Coronary artery (tissue), 2 donors: ENCODE results near the gene EP300.

Experiments used
- DNase-seq: peaks from one replicate; pipeline ENCODE4 v3.0.0-alpha.2; 2017; ENCODE audit warnings: low spot score
- H3K27ac ChIP-seq, 2 donors: fragments of 200-600 bp; sonication (generic); one replicate each; pipeline ENCODE4 v1.5.1; 2016 to 2019
- H3K4me3 ChIP-seq: fragments of 200-600 bp; sonication (generic); 2 replicates; pipeline ENCODE4 v1.5.1; 2016; ENCODE audit warnings: mild to moderate bottlenecking, moderate library complexity
- CTCF ChIP-seq: fragments of 200-600 bp; sonication (generic); IDR thresholded peaks from one replicate; pipeline ENCODE4 v1.5.1; 2019; ENCODE audit warnings: antibody characterized with exemption

The EP300 gene

GRCh38 chr22:41074466-41074865 is 17.9 kb upstream of the EP300 start:
- H3K4me3 ChIP-seq = no peak overlapping the region
- no peak for TF ChIP-seq CTCF
- no peak for DNase-seq
- no peak overlapping the region for H3K27ac ChIP-seq

GRCh38 chr22:41074941-41075710 is 17.3 kb upstream of the EP300 start:
- DNase-seq = no peak
- no peak overlapping the region for H3K27ac ChIP-seq
- no peak for TF ChIP-seq CTCF

GRCh38 chr22:41075946-41076345 is 16.4 kb upstream of the EP300 start:
- DNase-seq = no peak
- TF ChIP-seq CTCF = no peak
- H3K27ac ChIP-seq = no peak overlapping the region
- H3K4me3 ChIP-seq = no peak overlapping the region

More at GRCh38 chr22:41074941-41075710, 17.3 kb upstream of the EP300 start:
- no peak overlapping the region for H3K4me3 ChIP-seq

GRCh38 chr22:41076857-41077256 is 15.5 kb upstream of the EP300 start:
- TF ChIP-seq CTCF = no peak
- no peak for DNase-seq
- Histone ChIP-seq H3K27ac (no peak overlapping the region), H3K4me3 (no peak overlapping the region)

- Histone ChIP-seq H3K27ac (no peak overlapping the region), H3K4me3 (no peak overlapping the region)
- no peak for DNase-seq
- no peak for TF ChIP-seq CTCF
Observed at GRCh38 chr22:41078931-41079330, 13.5 kb upstream of the EP300 start.

- H3K4me3 ChIP-seq = no peak overlapping the region
- no peak for DNase-seq
- no peak for TF ChIP-seq CTCF
- no peak overlapping the region for H3K27ac ChIP-seq
Observed at GRCh38 chr22:41085842-41086241, 6.5 kb upstream of the EP300 start.
